ENCODE results near the gene BRIP1. TPM values are rescaled to one million over a fixed set of nuclear protein-coding genes. Genes with fewer than 3 reads are reported as not detected.

Gene BRIP1
- polyA plus RNA-seq, 1 of the 3 experiments (the other 2 are of a cell fraction), result 2.0 TPM

DNA sequence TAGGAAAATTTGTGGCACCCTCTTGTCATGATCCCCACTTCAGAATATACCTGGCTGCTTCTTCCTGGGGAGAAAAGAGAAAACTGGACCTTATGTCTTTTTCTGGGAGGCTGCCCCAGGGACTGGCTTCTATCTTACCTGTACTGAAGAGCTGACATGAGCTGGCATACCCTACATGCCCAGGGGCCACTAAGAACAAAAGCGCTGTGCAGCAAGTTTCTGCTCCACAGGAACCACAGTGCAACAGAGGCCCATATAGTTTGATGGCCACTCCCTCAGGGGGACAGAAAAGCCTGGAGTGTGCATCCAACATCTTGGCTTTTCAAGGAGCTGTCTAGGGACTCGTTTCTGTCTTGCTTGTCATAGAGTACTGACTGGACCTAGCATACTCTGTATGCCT is 175.6 kb downstream of the BRIP1 start:
- no peak for DNase-seq
- WGBS (ENCODE audit: low lambda C conversion rate), result 100% methylated on average over 2 of the region's 2 CpGs
- no peak overlapping the region for H3K4me3 ChIP-seq (ENCODE audit: low read depth in 2 of 2, low read length in 1 of 2)
- TF ChIP-seq, protein P1, sequence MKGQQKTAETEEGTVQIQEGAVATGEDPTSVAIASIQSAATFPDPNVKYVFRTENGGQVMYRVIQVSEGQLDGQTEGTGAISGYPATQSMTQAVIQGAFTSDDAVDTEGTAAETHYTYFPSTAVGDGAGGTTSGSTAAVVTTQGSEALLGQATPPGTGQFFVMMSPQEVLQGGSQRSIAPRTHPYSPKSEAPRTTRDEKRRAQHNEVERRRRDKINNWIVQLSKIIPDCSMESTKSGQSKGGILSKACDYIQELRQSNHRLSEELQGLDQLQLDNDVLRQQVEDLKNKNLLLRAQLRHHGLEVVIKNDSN (IDR thresholded peaks at IDR 0.05; ENCODE audit: borderline replicate concordance, low read depth), result no peak
- TF ChIP-seq GATA2 (CRISPR knock-in tag; IDR thresholded peaks at IDR 0.05), result no peak
- TF ChIP-seq GABPA (IDR thresholded peaks at IDR 0.05; ENCODE audit: low read depth), result no peak
- TF ChIP-seq EP300 (IDR thresholded peaks at IDR 0.05; ENCODE audit: borderline replicate concordance in 1 of 2, low read depth in 1 of 2, low read length in 1 of 2), result no peak
- TF ChIP-seq, protein P2, sequence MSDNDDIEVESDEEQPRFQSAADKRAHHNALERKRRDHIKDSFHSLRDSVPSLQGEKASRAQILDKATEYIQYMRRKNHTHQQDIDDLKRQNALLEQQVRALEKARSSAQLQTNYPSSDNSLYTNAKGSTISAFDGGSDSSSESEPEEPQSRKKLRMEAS (IDR thresholded peaks at IDR 0.05; ENCODE audit: low read depth), result no peak
- no peak for TF ChIP-seq SMC3 (IDR thresholded peaks at IDR 0.05; ENCODE audit: low read depth, low read length)
- TF ChIP-seq, protein P3, sequence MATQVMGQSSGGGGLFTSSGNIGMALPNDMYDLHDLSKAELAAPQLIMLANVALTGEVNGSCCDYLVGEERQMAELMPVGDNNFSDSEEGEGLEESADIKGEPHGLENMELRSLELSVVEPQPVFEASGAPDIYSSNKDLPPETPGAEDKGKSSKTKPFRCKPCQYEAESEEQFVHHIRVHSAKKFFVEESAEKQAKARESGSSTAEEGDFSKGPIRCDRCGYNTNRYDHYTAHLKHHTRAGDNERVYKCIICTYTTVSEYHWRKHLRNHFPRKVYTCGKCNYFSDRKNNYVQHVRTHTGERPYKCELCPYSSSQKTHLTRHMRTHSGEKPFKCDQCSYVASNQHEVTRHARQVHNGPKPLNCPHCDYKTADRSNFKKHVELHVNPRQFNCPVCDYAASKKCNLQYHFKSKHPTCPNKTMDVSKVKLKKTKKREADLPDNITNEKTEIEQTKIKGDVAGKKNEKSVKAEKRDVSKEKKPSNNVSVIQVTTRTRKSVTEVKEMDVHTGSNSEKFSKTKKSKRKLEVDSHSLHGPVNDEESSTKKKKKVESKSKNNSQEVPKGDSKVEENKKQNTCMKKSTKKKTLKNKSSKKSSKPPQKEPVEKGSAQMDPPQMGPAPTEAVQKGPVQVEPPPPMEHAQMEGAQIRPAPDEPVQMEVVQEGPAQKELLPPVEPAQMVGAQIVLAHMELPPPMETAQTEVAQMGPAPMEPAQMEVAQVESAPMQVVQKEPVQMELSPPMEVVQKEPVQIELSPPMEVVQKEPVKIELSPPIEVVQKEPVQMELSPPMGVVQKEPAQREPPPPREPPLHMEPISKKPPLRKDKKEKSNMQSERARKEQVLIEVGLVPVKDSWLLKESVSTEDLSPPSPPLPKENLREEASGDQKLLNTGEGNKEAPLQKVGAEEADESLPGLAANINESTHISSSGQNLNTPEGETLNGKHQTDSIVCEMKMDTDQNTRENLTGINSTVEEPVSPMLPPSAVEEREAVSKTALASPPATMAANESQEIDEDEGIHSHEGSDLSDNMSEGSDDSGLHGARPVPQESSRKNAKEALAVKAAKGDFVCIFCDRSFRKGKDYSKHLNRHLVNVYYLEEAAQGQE (IDR thresholded peaks at IDR 0.05; ENCODE audit: low read depth, low read length), result no peak
- no peak for TF ChIP-seq FOXM1 (IDR thresholded peaks at IDR 0.05; ENCODE audit: low read depth)
- no peak for TF ChIP-seq ELF1 (IDR thresholded peaks at IDR 0.05)
- TF ChIP-seq RFX5 (IDR thresholded peaks at IDR 0.05; ENCODE audit: low read length), result no peak
- TF ChIP-seq, protein P4, sequence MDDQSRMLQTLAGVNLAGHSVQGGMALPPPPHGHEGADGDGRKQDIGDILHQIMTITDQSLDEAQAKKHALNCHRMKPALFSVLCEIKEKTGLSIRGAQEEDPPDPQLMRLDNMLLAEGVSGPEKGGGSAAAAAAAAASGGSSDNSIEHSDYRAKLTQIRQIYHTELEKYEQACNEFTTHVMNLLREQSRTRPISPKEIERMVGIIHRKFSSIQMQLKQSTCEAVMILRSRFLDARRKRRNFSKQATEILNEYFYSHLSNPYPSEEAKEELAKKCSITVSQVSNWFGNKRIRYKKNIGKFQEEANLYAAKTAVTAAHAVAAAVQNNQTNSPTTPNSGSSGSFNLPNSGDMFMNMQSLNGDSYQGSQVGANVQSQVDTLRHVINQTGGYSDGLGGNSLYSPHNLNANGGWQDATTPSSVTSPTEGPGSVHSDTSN (IDR thresholded peaks at IDR 0.05), result no peak
- TF ChIP-seq, protein P5, sequence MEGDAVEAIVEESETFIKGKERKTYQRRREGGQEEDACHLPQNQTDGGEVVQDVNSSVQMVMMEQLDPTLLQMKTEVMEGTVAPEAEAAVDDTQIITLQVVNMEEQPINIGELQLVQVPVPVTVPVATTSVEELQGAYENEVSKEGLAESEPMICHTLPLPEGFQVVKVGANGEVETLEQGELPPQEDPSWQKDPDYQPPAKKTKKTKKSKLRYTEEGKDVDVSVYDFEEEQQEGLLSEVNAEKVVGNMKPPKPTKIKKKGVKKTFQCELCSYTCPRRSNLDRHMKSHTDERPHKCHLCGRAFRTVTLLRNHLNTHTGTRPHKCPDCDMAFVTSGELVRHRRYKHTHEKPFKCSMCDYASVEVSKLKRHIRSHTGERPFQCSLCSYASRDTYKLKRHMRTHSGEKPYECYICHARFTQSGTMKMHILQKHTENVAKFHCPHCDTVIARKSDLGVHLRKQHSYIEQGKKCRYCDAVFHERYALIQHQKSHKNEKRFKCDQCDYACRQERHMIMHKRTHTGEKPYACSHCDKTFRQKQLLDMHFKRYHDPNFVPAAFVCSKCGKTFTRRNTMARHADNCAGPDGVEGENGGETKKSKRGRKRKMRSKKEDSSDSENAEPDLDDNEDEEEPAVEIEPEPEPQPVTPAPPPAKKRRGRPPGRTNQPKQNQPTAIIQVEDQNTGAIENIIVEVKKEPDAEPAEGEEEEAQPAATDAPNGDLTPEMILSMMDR (IDR thresholded peaks at IDR 0.05), result no peak
- TF ChIP-seq SIN3A (IDR thresholded peaks at IDR 0.05; ENCODE audit: borderline replicate concordance, low read depth, low read length), result no peak
- no peaks in the 10 kb centered on the region for H4K20me1 ChIP-seq (ENCODE audit: insufficient read depth)
- H3K9me3 ChIP-seq, result no peaks in the 10 kb centered on the region
- no peak overlapping the region for H3K9ac ChIP-seq
- no peaks in the 10 kb centered on the region for H3K9me2 ChIP-seq
- H3K27ac ChIP-seq (ENCODE audit: low read depth in 2 of 2, low read length in 1 of 2), result no peak overlapping the region
- peaks cover 3% of the 10 kb centered on the region for H3F3A ChIP-seq (replicated peaks; ENCODE audit: insufficient read depth)
- H3K27me3 ChIP-seq (ENCODE audit: insufficient read depth), result no peaks in the 10 kb centered on the region
- no peak overlapping the region for H3K4me2 ChIP-seq
- H3K79me2 ChIP-seq (ENCODE audit: insufficient read depth), result no peaks in the 10 kb centered on the region
- ChIA-PET POLR2A (no interaction called here), CTCF (interaction anchor here (0.9 to 1.4 kb wide), 3 partner anchors 13 to 133 kb away, joined by 3 to 4 read pairs (median 3); no protein-coding TSS in a partner anchor)
- peaks cover 2 to 43% of the 10 kb centered on the region in 2 experiments for H3K36me3 ChIP-seq (replicated peaks in 1 of 2; ENCODE audit: control insufficient read depth in 1 of 2, insufficient read depth in 2 of 2, low read length in 1 of 2)
- no peak overlapping the region for H2AFZ ChIP-seq (ENCODE audit: low read depth)
- no peaks in the 10 kb centered on the region for H3K4me1 ChIP-seq (ENCODE audit: control insufficient read depth in 1 of 2, insufficient read depth in 2 of 2, low read depth in 1 of 2, low read length in 1 of 2)

Measured in SK-N-SH (cell line).